Endothelial cell of umbilical vein (primary cell): ENCODE measurements around the gene ATP10A. TPM values are rescaled to one million over a fixed set of nuclear protein-coding genes. Genes with fewer than 3 reads are reported as not detected.

ENCODE experiments used
- BruUV-seq: library from RNA; stranded (reverse); fragments of 400-500 nt; replicated peaks from 2 replicates; lab custom pipeline; 2021; lab: Mats Ljungman, UMichigan
- CTCF ChIA-PET: fragments of 300-600, 350-600 bp; sonication (Branson Sonifier 250); formaldehyde crosslinking; loops from one replicate; lab custom pipeline; 2021; ENCODE audit warnings: antibody characterized with exemption, inconsistent platforms; lab: Charles Lee
- POLR2A ChIA-PET: fragments of 300-600, 350-600 bp; sonication (Branson Sonifier 250); formaldehyde crosslinking; loops from one replicate; lab custom pipeline; 2021; ENCODE audit warnings: antibody characterized with exemption, inconsistent platforms; lab: Charles Lee
- DNase-seq: peaks from one replicate; pipeline ENCODE4 v3.0.0-alpha.2; 2011; ENCODE audit warnings: low read depth, low spot score
- FAIRE-seq: peaks from 2 replicates; lab custom pipeline; 2011; peaks lifted over from hg19 to GRCh38; lab: Jason Lieb, UNC
- H2AFZ ChIP-seq: 2 replicates; pipeline ENCODE4 v1.6.0; 2012; ENCODE audit warnings: low read depth, low read length, control low read depth, inconsistent platforms
- H3K27ac ChIP-seq: 2 replicates; pipeline ENCODE4 v1.5.1; 2011; ENCODE audit warnings: low read depth, mild to moderate bottlenecking, control low read depth, low read length, moderate library complexity; ENCODE audit not compliant: insufficient read depth
- H3K27me3 ChIP-seq, 2 experiments: 2 replicates each; pipeline versions ENCODE4 v1.6.0 to v1.6.1; 2011; ENCODE audit warnings: low read length in 2 of 2, mixed read lengths in 1 of 2; ENCODE audit not compliant: control insufficient read depth in 2 of 2, insufficient read depth in 2 of 2
- H3K36me3 ChIP-seq, 2 experiments: 2 replicates in 1 of 2; 3 replicates in 1 of 2; pipeline ENCODE4 v1.5.1; 2011; ENCODE audit warnings: low read length in 2 of 2, mild to moderate bottlenecking in 1 of 2, moderate library complexity in 1 of 2; ENCODE audit not compliant: control insufficient read depth in 2 of 2, insufficient read depth in 2 of 2; ENCODE audit errors: extremely low read depth in 1 of 2
- H3K4me1 ChIP-seq: 3 replicates; pipeline ENCODE4 v1.5.1; 2011; ENCODE audit warnings: mild to moderate bottlenecking, low read length; ENCODE audit not compliant: control insufficient read depth, insufficient read depth; ENCODE audit errors: extremely low read depth
- H3K4me2 ChIP-seq: 2 replicates; pipeline ENCODE4 v1.6.1; 2011; ENCODE audit warnings: low read length, control low read depth, mixed read lengths; ENCODE audit not compliant: insufficient read depth
- H3K4me3 ChIP-seq, 3 experiments: fragments of 200-600 bp in 1 of 3; sonication (generic), shearing (Covaris generic) in 1 of 3; replicated peaks in 1 of 3; 2 replicates each; pipeline ENCODE4 v1.5.1; 2011 to 2016; ENCODE audit warnings: control low read depth in 3 of 3, low read length in 3 of 3, mild to moderate bottlenecking in 2 of 3, inconsistent platforms in 1 of 3, low read depth in 1 of 3, moderate library complexity in 1 of 3; ENCODE audit not compliant: insufficient read depth in 1 of 3
- H3K79me2 ChIP-seq: 2 replicates; pipeline ENCODE4 v1.6.0; 2012; ENCODE audit warnings: low read length, inconsistent platforms; ENCODE audit not compliant: control insufficient read depth, insufficient read depth
- H3K9ac ChIP-seq: replicated peaks from 2 replicates; pipeline ENCODE3; 2011; ENCODE audit warnings: low read length, control low read depth; ENCODE audit not compliant: insufficient read depth; ENCODE audit errors: extremely low read depth
- H3K9me1 ChIP-seq: replicated peaks from 3 replicates; pipeline ENCODE4 v1.6.0; 2011; ENCODE audit warnings: mild to moderate bottlenecking, low read length; ENCODE audit not compliant: control insufficient read depth, insufficient read depth; ENCODE audit errors: extremely low read depth
- H3K9me3 ChIP-seq: replicated peaks from 2 replicates; pipeline ENCODE4 v1.5.1; 2012; ENCODE audit warnings: low read length, inconsistent platforms; ENCODE audit not compliant: control insufficient read depth, insufficient read depth
- H4K20me1 ChIP-seq: replicated peaks from 2 replicates; pipeline ENCODE3; 2011; ENCODE audit warnings: mild to moderate bottlenecking, low read length; ENCODE audit not compliant: control insufficient read depth, insufficient read depth; ENCODE audit errors: extremely low read depth
- EZH2 ChIP-seq: IDR thresholded peaks from 2 replicates; pipeline ENCODE4 v1.6.1; 2012; ENCODE audit warnings: borderline replicate concordance, low read depth, mild to moderate bottlenecking, moderate library complexity, low read length, inconsistent platforms; ENCODE audit not compliant: severe bottlenecking
- FOS ChIP-seq: IDR thresholded peaks from 2 replicates; pipeline ENCODE4 v1.6.1; 2011; ENCODE audit warnings: mild to moderate bottlenecking, low read length, moderate library complexity, borderline replicate concordance; ENCODE audit not compliant: insufficient read depth
- GATA2 ChIP-seq: IDR thresholded peaks from 2 replicates; pipeline ENCODE4 v1.7.0; 2011; ENCODE audit warnings: low read depth, mild to moderate bottlenecking, moderate library complexity, mixed read lengths, low read length; ENCODE audit not compliant: insufficient read length, insufficient read depth
- JUN ChIP-seq: IDR thresholded peaks from 2 replicates; pipeline ENCODE4 v1.6.1; 2011; ENCODE audit warnings: borderline replicate concordance, low read depth; ENCODE audit not compliant: insufficient read length, insufficient read depth
- MYC ChIP-seq: IDR thresholded peaks from one replicate; pipeline ENCODE4 v1.6.1; 2011; ENCODE audit warnings: mild to moderate bottlenecking, low read depth, low read length
- POLR2A ChIP-seq: IDR thresholded peaks from 2 replicates; pipeline ENCODE4 v1.6.1; 2012; ENCODE audit warnings: low read depth, mild to moderate bottlenecking, control low read depth, low read length
- POLR2AphosphoS5 ChIP-seq: IDR thresholded peaks from 2 replicates; pipeline ENCODE4 v1.6.1; 2012; ENCODE audit warnings: low read depth, mild to moderate bottlenecking, control low read depth, low read length, moderate library complexity; ENCODE audit not compliant: insufficient read depth
- dilution Hi-C: fragments of 300-500 bp; cut with MboI; formaldehyde crosslinking; loops from one replicate; pipeline ENCODE4 v1.15.0; 2019; ENCODE audit warnings: low sequenced_read_pairs; ENCODE audit not compliant: extremely low pct_ligation_motif_present
- intact Hi-C: fragments of 100-400 bp; cut with micrococcal nuclease; formaldehyde crosslinking; loops from one replicate; pipeline ENCODE4 v1.10.0; 2022
- polyA plus RNA-seq, 4 experiments: library from polyadenylated mRNA; depleted of rRNA in 3 of 4; stranded (reverse) in 3 of 4; unstranded in 1 of 4; fragments of >200 nt; gene quantifications; 2 replicates each; pipeline versions ENCODE4 v1.2.1 to v1.2.3, GENCODE V29; 2011 to 2012; ENCODE audit warnings: missing spikeins in 1 of 4
- total RNA-seq: library from RNA; stranded (reverse); gene quantifications from 2 replicates; pipeline ENCODE4 v1.2.3, GENCODE V29; 2021
- TF ChIP-seq, protein P1 (sequence below), 2 donors: IDR thresholded peaks; 1 replicate in 1 of 2; 2 replicates in 1 of 2; pipeline ENCODE4 v1.5.1; 2011; ENCODE audit warnings: low read length in 2 of 2, mild to moderate bottlenecking in 2 of 2, moderate library complexity in 2 of 2, control low read depth in 1 of 2, inconsistent platforms in 1 of 2, low read depth in 1 of 2; ENCODE audit not compliant: insufficient read depth in 1 of 2; ENCODE audit errors: extremely low read depth in 1 of 2
- TF ChIP-seq, protein P2 (sequence below): IDR thresholded peaks from 2 replicates; pipeline ENCODE4 v1.6.1; 2011; ENCODE audit not compliant: insufficient read depth, insufficient read length

Gene ATP10A
- total and polyA plus RNA-seq, 2 donors (not counting 3 experiments of a cell fraction or from before 2014, with no cell fraction given), result not detected

DNA sequence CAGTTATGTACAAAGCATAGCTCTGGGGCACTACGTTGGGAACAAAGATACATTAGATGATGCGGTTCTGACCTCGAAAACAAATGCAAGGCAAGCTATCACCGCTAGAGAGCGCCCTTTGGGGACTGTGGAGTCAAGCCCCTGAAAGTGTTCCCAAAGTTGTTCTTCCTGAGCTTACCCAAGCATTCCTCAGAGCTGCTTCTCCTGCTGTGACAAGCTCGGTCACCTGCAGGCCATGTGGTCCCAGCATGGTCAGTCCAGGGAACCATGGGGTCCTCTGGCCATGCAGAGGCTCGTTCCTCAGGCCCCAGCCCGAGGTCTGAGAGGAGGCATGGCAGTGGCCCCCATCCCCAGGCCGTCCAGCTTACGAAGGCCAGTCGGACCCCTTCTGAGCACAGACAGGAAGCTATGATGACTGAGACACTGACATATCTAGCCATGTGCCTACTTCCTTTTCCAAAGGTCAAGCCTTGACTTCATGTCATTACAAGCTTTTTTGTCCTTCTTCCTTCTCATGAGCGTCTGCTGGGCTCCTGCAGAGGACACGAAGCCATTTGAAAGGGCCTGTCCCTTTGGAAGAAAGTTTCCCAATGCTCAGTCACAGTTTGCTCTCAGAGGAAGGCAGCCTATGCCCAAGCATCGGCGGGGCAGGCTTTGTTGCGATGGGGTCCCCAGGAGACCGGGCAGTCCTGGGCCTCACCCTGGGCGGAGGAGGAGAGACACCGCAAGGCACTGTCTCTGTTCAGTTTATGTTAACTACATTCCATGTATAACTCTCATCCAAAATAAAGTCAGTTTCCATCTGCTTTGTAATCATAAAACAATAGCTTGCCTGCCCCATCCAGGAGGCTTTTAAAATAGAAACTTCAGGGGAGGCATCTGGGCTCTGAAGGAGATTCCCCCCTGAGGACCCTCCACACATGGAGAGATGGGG lies 79.3 kb downstream of the ATP10A start:
- no peaks in the 10 kb centered on the region for H4K20me1 ChIP-seq
- no peaks in the 10 kb centered on the region for H3K9me1 ChIP-seq
- H3K4me1 ChIP-seq, result no peaks in the 10 kb centered on the region
- no peaks in the 10 kb centered on the region for H3K36me3 ChIP-seq
- H3K79me2 ChIP-seq, result no peaks in the 10 kb centered on the region
- H3K4me2 ChIP-seq, result no peak overlapping the region
- H3K27ac ChIP-seq, result no peak overlapping the region
- intact Hi-C loops (no loop called here), dilution Hi-C loops (no loop called here)
- DNase-seq (no peak), FAIRE-seq (no peak)
- TF ChIP-seq FOS (no peak), GATA2 (no peak), JUN (no peak), POLR2A (no peak), EZH2 (no peak), POLR2AphosphoS5 (no peak), MYC (no peak)
- TF ChIP-seq, protein P1, sequence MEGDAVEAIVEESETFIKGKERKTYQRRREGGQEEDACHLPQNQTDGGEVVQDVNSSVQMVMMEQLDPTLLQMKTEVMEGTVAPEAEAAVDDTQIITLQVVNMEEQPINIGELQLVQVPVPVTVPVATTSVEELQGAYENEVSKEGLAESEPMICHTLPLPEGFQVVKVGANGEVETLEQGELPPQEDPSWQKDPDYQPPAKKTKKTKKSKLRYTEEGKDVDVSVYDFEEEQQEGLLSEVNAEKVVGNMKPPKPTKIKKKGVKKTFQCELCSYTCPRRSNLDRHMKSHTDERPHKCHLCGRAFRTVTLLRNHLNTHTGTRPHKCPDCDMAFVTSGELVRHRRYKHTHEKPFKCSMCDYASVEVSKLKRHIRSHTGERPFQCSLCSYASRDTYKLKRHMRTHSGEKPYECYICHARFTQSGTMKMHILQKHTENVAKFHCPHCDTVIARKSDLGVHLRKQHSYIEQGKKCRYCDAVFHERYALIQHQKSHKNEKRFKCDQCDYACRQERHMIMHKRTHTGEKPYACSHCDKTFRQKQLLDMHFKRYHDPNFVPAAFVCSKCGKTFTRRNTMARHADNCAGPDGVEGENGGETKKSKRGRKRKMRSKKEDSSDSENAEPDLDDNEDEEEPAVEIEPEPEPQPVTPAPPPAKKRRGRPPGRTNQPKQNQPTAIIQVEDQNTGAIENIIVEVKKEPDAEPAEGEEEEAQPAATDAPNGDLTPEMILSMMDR (IDR thresholded peaks at IDR 0.05; ENCODE audit: extremely low read depth in 1 of 2, insufficient read depth in 1 of 2, low read depth in 1 of 2, low read length in 2 of 2), result no peak
- TF ChIP-seq, protein P2, sequence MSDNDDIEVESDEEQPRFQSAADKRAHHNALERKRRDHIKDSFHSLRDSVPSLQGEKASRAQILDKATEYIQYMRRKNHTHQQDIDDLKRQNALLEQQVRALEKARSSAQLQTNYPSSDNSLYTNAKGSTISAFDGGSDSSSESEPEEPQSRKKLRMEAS, result no peak
- CTCF ChIA-PET, result no interaction called here
- BruUV-seq, result no TSS peak
- no peaks in the 10 kb centered on the region for H3K27me3 ChIP-seq
- no peak overlapping the region for H3K9ac ChIP-seq
- POLR2A ChIA-PET, result no interaction called here
- H3K9me3 ChIP-seq, result peaks cover 4% of the 10 kb centered on the region
- H2AFZ ChIP-seq, result no peak overlapping the region
- no peak overlapping the region for H3K4me3 ChIP-seq
